GM04503 (cell line): ENCODE measurements around the gene CHN2.

Experiments
- DNase-seq: peaks from one replicate; pipeline ENCODE4 v3.0.0-alpha.2; 2012; ENCODE audit warnings: low read depth

The CHN2 gene

GRCh38 chr7:29432721-29433120, 238.1 kb downstream of the CHN2 start:
- no peak for DNase-seq

DNA sequence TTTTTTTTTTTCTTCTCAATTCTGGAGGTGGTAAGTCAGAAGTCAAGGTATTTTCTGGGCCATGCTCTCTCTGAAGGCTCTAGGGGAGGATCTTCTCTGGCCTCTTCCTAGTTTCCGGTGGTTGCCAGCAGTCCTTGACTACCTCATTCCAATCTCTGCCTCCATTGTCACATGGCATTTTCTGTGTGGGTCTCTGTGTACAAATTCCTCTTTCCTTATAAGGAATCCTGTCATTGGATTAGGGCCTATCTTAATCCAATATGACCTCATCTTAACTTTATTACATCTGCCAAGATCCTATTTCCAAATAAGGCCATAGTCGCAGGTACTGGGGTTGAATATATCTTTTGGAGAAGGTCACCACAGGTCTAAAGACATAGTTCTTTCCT, 239.8 kb downstream of the CHN2 start:
- DNase-seq = no peak

DNA sequence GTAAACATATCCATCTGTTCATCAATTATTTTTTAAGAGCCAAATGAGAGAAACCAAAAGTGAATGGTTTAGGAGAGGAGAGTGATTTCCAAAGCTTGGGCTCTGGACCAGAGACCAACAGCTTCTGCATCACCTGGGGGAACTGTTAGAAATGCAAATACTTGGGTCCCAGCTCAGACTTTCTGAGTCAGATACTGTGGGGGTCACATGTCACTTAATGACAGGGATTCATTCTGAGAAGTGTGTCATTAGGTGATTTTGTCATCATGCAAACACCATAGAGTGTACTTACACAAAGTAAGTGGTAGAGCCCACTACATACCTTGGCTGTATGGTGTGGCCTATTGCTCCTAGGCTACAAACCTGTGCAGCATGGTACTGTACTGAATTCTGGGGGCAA, 240.6 kb downstream of the CHN2 start:
- no peak for DNase-seq

GRCh38 chr7:29435902-29436301, 241.3 kb downstream of the CHN2 start:
- no peak for DNase-seq

DNA sequence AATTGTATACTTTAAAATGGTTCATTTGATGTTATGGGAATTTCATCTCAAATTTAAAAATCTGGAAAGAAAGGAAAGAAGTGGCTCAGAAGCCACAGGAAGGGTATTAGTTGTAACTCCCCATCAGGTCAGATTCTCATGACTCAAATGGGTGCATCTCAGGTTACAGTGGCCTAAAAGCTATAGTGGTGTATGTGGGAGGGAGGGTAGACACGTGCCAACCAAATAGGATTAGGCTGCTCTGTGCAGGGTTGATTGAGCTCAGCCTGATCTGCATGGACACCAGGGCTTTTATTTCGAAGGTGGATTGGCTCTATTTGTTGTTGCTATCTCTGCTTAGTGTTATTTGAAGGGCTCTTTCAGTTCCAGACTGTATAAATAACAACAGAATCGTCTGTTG, 247.6 kb downstream of the CHN2 start:
- DNase-seq = no peak

GRCh38 chr7:29443552-29443951, 249.0 kb downstream of the CHN2 start:
- no peak for DNase-seq

GRCh38 chr7:29444267-29444666, 249.7 kb downstream of the CHN2 start:
- no peak for DNase-seq

- DNase-seq = no peak
These were observed 251.2 kb downstream of the CHN2 start for GRCh38 chr7:29445736-29446135.

GRCh38 chr7:29447828-29448227, 253.3 kb downstream of the CHN2 start:
- no peak for DNase-seq

GRCh38 chr7:29449569-29450260, 255.1 kb downstream of the CHN2 start:
- no peak for DNase-seq

DNA sequence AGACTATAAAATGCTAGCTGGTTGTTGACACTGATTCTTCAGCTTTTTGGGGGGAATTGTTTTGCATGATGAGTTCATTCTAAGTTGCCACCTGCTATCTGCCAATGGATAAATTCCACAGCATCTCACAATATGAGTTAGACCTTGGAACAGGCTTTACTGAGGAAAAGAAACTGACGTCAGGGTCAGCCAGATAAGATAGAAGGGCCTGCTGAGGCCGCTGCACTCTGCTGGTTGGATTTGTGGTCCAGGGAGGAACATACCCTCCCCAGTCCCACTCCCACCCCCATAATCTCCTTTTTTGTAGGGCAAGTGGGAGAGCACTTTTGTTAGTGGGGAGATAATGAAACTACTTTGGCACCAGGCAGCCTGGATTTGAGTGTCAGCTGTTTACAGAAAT, 258.4 kb downstream of the CHN2 start:
- no peak for DNase-seq

- no peak for DNase-seq
These were observed 259.9 kb downstream of the CHN2 start for GRCh38 chr7:29454464-29454863.

DNA sequence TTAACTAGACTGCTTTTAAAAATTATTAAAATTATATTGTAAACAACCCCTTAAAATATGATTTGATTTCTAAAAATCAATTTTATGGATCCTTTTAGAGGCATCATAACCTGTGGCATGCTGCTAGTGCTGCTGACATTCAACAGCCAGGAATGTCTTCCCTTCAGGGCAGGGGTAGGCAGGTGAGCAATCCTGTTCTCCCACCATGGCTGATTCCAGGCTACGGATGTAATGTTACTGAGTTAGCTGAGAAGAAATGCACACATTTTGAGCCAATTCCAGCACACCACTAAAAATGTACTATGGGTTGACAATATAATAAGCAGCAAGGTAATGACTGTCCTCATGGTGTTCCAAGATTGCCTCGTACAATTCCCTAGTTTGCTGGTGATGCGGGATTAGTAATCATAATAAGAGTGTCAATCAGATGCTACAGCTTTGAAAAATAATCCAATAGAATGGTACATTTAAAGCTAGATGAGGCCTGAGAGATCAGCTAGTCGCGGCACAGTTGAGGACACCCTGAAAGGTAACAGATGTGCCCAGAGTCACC, 260.4 kb downstream of the CHN2 start:
- DNase-seq = no peak

DNA sequence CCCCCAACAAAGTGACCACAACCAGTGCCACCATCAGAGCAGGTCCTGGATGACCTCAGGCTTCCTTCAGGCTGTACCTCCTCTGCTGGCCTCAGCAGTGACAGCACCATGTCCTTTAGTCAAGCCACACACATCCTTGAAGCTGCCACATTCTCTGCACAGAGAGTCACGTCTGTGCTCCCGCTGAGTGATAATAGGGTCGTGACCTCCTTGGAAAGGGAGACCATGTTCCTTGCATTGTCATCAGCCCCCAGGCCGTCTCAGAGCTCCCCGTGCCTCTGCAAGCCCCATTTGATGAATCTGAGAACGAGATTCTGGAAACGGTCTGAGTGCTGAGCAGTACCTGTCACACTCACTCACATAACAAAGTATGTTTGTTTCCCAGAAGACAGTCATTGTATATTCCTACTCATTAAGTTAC, 262.6 kb downstream of the CHN2 start:
- peak; percentile 1 for DNase-seq

GRCh38 chr7:29457565-29458011, 263.0 kb downstream of the CHN2 start:
- DNase-seq = peak; percentile 47

GRCh38 chr7:29458933-29459332, 264.4 kb downstream of the CHN2 start:
- DNase-seq = no peak

- no peak for DNase-seq
These were observed 265.0 kb downstream of the CHN2 start for GRCh38 chr7:29459589-29459988.

GRCh38 chr7:29461996-29462395, 267.4 kb downstream of the CHN2 start:
- no peak for DNase-seq

DNA sequence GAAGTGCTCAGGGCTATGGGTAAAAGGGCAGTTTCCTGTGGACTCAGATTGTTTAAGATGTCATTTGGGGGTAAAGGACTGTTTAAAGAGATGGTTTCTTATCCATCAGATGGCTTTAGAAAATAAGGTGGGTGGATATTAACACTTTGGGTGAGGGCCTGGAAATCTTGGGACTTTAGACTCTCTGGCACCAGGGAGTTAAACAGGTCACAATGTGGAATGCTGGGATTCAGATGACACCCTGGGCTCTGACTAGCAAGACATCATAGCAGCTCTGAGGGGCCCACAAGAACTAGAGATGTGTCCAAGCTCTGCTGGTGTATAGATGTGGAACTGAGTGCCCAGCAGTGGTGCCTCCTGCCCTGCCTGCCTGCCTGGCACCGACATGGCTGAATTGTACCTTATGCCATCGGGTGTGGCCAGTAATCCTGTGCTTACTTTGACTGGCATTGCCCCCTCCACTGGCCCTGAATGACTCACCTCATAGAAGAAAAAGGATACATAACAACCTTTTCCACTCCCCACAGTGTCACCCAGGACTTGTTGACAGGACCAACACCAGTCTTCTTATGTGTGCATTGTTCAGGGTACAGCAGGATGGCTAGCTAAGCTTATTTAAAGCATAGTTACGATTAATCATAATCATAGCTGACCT, 269.1 kb downstream of the CHN2 start:
- DNase-seq = no peak

- no peak for DNase-seq
These were observed 270.2 kb downstream of the CHN2 start for GRCh38 chr7:29464753-29465152.

- DNase-seq = no peak
These were observed 272.8 kb downstream of the CHN2 start for GRCh38 chr7:29467193-29467926.

GRCh38 chr7:29468196-29468595, 273.6 kb downstream of the CHN2 start:
- DNase-seq = no peak

DNA sequence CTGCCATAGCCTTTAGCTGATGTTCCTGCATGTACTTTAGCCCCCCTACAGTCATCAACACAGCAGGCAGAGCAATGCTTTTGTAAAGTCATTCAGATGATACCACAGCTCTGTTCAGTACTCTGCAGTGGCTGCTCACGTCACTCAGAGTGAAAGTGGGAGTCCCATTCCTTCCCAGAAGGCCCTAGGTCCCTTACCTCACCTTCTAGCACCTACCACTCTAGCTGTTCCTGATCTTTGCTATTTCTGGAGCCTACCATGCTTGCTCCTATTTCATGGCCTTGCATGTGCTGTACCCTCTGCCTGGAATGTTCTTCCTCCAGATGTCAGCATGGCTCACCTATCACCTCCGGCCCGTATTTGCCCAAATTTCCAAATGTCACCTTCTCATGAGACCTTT, 274.7 kb downstream of the CHN2 start:
- no peak for DNase-seq
